A673 (cell line): ENCODE results near the gene PIK3IP1. TPM values are rescaled to one million over a fixed set of nuclear protein-coding genes. Genes with fewer than 3 reads are reported as not detected.
A peak's percentile ranks its signal among the peaks of the same experiment; 100 is the strongest.

ENCODE experiments used
- BruUV-seq: library from RNA; stranded (reverse); fragments of 400-500 nt; replicated peaks from 2 replicates; lab custom pipeline; 2021; lab: Mats Ljungman, UMichigan
- CTCF ChIA-PET: fragments of 300-600 bp; sonication (Branson Sonifier 250); formaldehyde crosslinking; loops from one replicate; lab custom pipeline; 2022; ENCODE audit warnings: antibody characterized with exemption; lab: Charles Lee
- POLR2A ChIA-PET: fragments of 300-600 bp; sonication (Branson Sonifier 250); formaldehyde crosslinking; loops from one replicate; lab custom pipeline; 2022; ENCODE audit warnings: antibody characterized with exemption; ENCODE audit not compliant: low non-redundant PET; lab: Charles Lee
- DNase-seq: peaks from one replicate; pipeline ENCODE4 v3.0.0-alpha.2; 2015; ENCODE audit warnings: low spot score
- H3K27ac ChIP-seq: fragments of 200-600 bp; sonication (generic); 2 replicates; pipeline ENCODE4 v1.5.1; 2016; ENCODE audit warnings: mixed run types, low read depth, mild to moderate bottlenecking, mixed read lengths, antibody characterized with exemption, low read length; ENCODE audit not compliant: poor library complexity, severe bottlenecking
- H3K27me3 ChIP-seq: fragments of 200-600 bp; sonication (generic); replicated peaks from 2 replicates; pipeline ENCODE4 v1.6.1; 2017; ENCODE audit warnings: mixed run types, low read depth, mild to moderate bottlenecking, mixed read lengths, antibody characterized with exemption, low read length; ENCODE audit not compliant: insufficient read depth, poor library complexity
- H3K36me3 ChIP-seq: fragments of 200-600 bp; sonication (generic); 2 replicates; pipeline ENCODE4 v1.6.1; 2016; ENCODE audit warnings: mixed run types, mild to moderate bottlenecking, mixed read lengths, antibody characterized with exemption, low read length; ENCODE audit not compliant: insufficient read depth, poor library complexity, severe bottlenecking
- H3K4me1 ChIP-seq: fragments of 200-600 bp; sonication (generic); 2 replicates; pipeline ENCODE4 v1.6.1; 2017; ENCODE audit warnings: mixed run types, mild to moderate bottlenecking, mixed read lengths, antibody characterized with exemption, low read length; ENCODE audit not compliant: insufficient read depth, poor library complexity, severe bottlenecking
- H3K4me3 ChIP-seq: fragments of 200-600 bp; sonication (generic); 2 replicates; pipeline ENCODE4 v1.5.1; 2016; ENCODE audit warnings: low read depth, mixed run types, mild to moderate bottlenecking, mixed read lengths, low read length; ENCODE audit not compliant: poor library complexity, severe bottlenecking
- H3K9me3 ChIP-seq: fragments of 200-600 bp; sonication (generic); 2 replicates; pipeline ENCODE4 v1.6.1; 2016; ENCODE audit warnings: mixed run types, low read depth, mild to moderate bottlenecking, mixed read lengths, antibody characterized with exemption, low read length; ENCODE audit not compliant: poor library complexity, severe bottlenecking
- EZH2 ChIP-seq: fragments of 200-600 bp; sonication (generic); IDR thresholded peaks from 2 replicates; pipeline ENCODE4 v1.6.1; 2017; ENCODE audit warnings: borderline replicate concordance, low read depth, mild to moderate bottlenecking, mixed read lengths, antibody characterized with exemption, low read length; ENCODE audit not compliant: poor library complexity, severe bottlenecking
- intact Hi-C: fragments of 100-400 bp; cut with micrococcal nuclease; formaldehyde crosslinking; loops from one replicate; pipeline ENCODE4 v1.10.0; 2022; ENCODE audit not compliant: unreplicated experiment
- total RNA-seq: library from RNA; stranded (reverse); gene quantifications from 2 replicates; pipeline ENCODE4 v1.2.3, GENCODE V29; 2021
- TF ChIP-seq, protein P1 (sequence below): fragments of 300-800, 200-600 bp; sonication (generic); conservative IDR thresholded peaks from 2 replicates; pipeline ENCODE4 v1.5.1; 2017; ENCODE audit warnings: low read depth, mild to moderate bottlenecking, antibody characterized with exemption, low read length, moderate library complexity, mixed read lengths

Gene PIK3IP1
- total RNA-seq, 1 experiment from 2014 or later = 0.24 TPM

DNA sequence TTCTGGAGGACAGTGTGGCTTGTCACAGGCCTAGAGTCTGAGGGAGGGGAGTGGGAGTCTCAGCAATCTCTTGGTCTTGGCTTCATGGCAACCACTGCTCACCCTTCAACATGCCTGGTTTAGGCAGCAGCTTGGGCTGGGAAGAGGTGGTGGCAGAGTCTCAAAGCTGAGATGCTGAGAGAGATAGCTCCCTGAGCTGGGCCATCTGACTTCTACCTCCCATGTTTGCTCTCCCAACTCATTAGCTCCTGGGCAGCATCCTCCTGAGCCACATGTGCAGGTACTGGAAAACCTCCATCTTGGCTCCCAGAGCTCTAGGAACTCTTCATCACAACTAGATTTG lies 13.0 kb downstream of the PIK3IP1 start:
- TF ChIP-seq EZH2 = no peak
- TF ChIP-seq, protein P1, sequence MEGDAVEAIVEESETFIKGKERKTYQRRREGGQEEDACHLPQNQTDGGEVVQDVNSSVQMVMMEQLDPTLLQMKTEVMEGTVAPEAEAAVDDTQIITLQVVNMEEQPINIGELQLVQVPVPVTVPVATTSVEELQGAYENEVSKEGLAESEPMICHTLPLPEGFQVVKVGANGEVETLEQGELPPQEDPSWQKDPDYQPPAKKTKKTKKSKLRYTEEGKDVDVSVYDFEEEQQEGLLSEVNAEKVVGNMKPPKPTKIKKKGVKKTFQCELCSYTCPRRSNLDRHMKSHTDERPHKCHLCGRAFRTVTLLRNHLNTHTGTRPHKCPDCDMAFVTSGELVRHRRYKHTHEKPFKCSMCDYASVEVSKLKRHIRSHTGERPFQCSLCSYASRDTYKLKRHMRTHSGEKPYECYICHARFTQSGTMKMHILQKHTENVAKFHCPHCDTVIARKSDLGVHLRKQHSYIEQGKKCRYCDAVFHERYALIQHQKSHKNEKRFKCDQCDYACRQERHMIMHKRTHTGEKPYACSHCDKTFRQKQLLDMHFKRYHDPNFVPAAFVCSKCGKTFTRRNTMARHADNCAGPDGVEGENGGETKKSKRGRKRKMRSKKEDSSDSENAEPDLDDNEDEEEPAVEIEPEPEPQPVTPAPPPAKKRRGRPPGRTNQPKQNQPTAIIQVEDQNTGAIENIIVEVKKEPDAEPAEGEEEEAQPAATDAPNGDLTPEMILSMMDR = no peak
- H3K4me1 ChIP-seq = no peaks in the 10 kb centered on the region
- no peaks in the 10 kb centered on the region for H3K27me3 ChIP-seq
- DNase-seq = no peak
- no peaks in the 10 kb centered on the region for H3K9me3 ChIP-seq
- H3K27ac ChIP-seq = no peak overlapping the region
- peaks cover 14% of the 10 kb centered on the region for H3K36me3 ChIP-seq
- POLR2A ChIA-PET = no interaction called here
- intact Hi-C loops = no loop called here
- BruUV-seq = no TSS peak
- no peak overlapping the region for H3K4me3 ChIP-seq
- CTCF ChIA-PET = interaction anchor here (0.6 kb wide), 1 partner anchor 77 kb away, joined by 7 read pairs; no protein-coding TSS in a partner anchor

DNA sequence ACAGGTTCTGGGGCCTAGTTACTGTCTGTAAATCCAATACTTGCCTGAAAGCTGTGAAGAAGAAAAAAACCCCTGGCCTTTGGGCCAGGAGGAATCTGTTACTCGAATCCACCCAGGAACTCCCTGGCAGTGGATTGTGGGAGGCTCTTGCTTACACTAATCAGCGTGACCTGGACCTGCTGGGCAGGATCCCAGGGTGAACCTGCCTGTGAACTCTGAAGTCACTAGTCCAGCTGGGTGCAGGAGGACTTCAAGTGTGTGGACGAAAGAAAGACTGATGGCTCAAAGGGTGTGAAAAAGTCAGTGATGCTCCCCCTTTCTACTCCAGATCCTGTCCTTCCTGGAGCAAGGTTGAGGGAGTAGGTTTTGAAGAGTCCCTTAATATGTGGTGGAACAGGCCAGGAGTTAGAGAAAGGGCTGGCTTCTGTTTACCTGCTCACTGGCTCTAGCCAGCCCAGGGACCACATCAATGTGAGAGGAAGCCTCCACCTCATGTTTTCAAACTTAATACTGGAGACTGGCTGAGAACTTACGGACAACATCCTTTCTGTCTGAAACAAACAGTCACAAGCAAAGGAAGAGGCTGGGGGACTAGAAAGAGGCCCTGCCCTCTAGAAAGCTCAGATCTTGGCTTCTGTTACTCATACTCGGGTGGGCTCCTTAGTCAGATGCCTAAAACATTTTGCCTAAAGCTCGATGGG lies 13.5 kb downstream of the PIK3IP1 start:
- Histone ChIP-seq H3K9me3 (no peaks in the 10 kb centered on the region), H3K4me1 (no peaks in the 10 kb centered on the region), H3K27ac (no peak overlapping the region), H3K36me3 (peaks cover 14% of the 10 kb centered on the region), H3K4me3 (no peak overlapping the region), H3K27me3 (no peaks in the 10 kb centered on the region)
- intact Hi-C loops = no loop called here
- TF ChIP-seq, protein P1 = no peak
- no peak for TF ChIP-seq EZH2
- DNase-seq = no peak
- ChIA-PET POLR2A (no interaction called here), CTCF (interaction anchor here (0.6 kb wide), 1 partner anchor 77 kb away, joined by 7 read pairs; no protein-coding TSS in a partner anchor)
- TSS peak; percentile 14 for BruUV-seq

DNA sequence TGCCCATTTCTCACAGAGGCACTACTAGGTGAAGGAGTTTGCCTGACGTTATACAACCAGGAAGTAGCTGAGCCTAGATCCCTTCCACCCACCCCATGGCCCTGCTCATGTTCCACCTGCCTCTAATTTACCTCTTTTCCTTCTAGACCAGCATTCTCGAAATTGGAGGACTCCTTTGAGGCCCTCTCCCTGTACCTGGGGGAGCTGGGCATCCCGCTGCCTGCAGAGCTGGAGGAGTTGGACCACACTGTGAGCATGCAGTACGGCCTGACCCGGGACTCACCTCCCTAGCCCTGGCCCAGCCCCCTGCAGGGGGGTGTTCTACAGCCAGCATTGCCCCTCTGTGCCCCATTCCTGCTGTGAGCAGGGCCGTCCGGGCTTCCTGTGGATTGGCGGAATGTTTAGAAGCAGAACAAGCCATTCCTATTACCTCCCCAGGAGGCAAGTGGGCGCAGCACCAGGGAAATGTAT lies 14.1 kb downstream of the PIK3IP1 start:
- ChIA-PET CTCF (no interaction called here), POLR2A (no interaction called here)
- DNase-seq = no peak
- Histone ChIP-seq H3K36me3 (peaks cover 14% of the 10 kb centered on the region), H3K4me3 (no peak overlapping the region), H3K27ac (no peak overlapping the region), H3K9me3 (no peaks in the 10 kb centered on the region), H3K4me1 (no peaks in the 10 kb centered on the region), H3K27me3 (no peaks in the 10 kb centered on the region)
- TF ChIP-seq, protein P1 = no peak
- TF ChIP-seq EZH2 = no peak
- intact Hi-C loops = no loop called here
- BruUV-seq = no TSS peak
